Measurements from ENCODE around the gene LIMA1. TPM values are rescaled to one million over a fixed set of nuclear protein-coding genes. Genes with fewer than 3 reads are reported as not detected.

The LIMA1 gene
- total and polyA plus RNA-seq, 5 donors from 2014 or later = 14.3 to 19.3 (median 18.6) TPM

DNA sequence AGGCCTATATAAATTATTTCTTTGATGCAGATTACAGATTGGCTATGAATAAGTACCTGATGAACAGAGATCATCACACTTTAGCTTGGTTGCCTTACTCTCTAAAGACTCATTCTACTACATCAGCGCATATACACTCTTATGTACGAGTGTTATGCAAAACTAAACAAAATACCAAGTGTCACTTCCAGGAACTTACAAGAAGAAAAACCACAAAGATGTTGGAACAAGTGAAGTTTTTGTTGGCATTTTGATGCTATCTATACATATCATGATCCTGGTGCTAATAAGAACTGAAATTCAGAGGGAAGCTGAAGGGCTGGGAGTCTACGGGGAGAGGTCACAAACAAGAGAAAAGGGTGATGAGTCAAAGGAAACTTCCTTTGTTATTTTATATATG is 68.3 kb downstream of the LIMA1 start:
- no peak overlapping the region for H3K27ac ChIP-seq (ENCODE audit: insufficient read depth, low read length, poor library complexity, severe bottlenecking)

DNA sequence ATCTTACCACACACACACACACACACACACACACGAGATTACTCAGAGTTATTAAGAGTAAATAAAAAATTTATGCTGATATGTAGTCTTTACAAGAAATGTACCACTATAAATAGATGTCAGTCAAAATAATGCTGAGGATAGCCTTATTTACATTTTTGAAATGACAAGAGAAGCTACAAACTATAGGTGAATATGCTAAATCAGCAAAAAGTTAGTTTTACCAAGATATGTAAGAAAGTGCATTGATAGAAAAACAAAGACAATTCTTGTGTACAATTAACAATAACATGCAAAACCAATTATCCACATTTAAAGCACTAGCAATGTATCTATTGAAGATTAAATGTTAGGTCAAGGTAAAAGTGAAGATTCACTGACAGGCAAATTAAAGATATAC is 69.3 kb downstream of the LIMA1 start:
- peaks cover 46% of the 10 kb centered on the region for H3K4me1 ChIP-seq (ENCODE audit: control insufficient read depth, insufficient read depth, low read length, poor library complexity, severe bottlenecking)
- no peaks in the 10 kb centered on the region for H3K36me3 ChIP-seq (ENCODE audit: control insufficient read depth, insufficient read depth, low read length)
- DNase-seq = no peak
- H3K9me3 ChIP-seq (ENCODE audit: control insufficient read depth in 2 of 2, low read length in 2 of 2) = no peaks in the 10 kb centered on the region
- H3K9me3 Mint-ChIP-seq = no peaks in the 10 kb centered on the region
- peaks cover 10% of the 10 kb centered on the region for H3K36me3 Mint-ChIP-seq
- peak overlapping the region in 3 of 4 donors; percentile 36 to 61 (median 36) for H3K4me3 Mint-ChIP-seq
- H3K27me3 ChIP-seq (ENCODE audit: control insufficient read depth, insufficient read depth, low read length) = no peaks in the 10 kb centered on the region
- peak overlapping the region; percentile 28 to 89 (median 84) for H3K27ac Mint-ChIP-seq
- H3K4me3 ChIP-seq (ENCODE audit: low read depth, low read length) = peak overlapping the region; percentile 45
- ATAC-seq (ENCODE audit: low read depth in 2 of 2) = no peak
- H3K4me1 Mint-ChIP-seq = peaks cover 22 to 73% (median 52%) of the 10 kb centered on the region in 4 donors
- H3K27ac ChIP-seq (ENCODE audit: insufficient read depth, low read length, poor library complexity, severe bottlenecking) = peak overlapping the region; percentile 71
- H3K27me3 Mint-ChIP-seq = no peaks in the 10 kb centered on the region

More for the DNA sequence above, 68.3 kb downstream of the LIMA1 start:
- Mint-ChIP-seq H3K4me3 (peak overlapping the region; percentile 5 to 59 (median 20)), H3K9me3 (no peaks in the 10 kb centered on the region), H3K4me1 (peaks cover 22 to 82% (median 59%) of the 10 kb centered on the region in 4 donors), H3K27me3 (no peaks in the 10 kb centered on the region), H3K36me3 (peaks cover 10% of the 10 kb centered on the region), H3K27ac (peak overlapping the region; percentile 35 to 89 (median 84))
- peaks cover 49% of the 10 kb centered on the region for H3K4me1 ChIP-seq (ENCODE audit: control insufficient read depth, insufficient read depth, low read length, poor library complexity, severe bottlenecking)
- H3K27me3 ChIP-seq (ENCODE audit: control insufficient read depth, insufficient read depth, low read length) = no peaks in the 10 kb centered on the region
- DNase-seq = no peak
- no peaks in the 10 kb centered on the region for H3K36me3 ChIP-seq (ENCODE audit: control insufficient read depth, insufficient read depth, low read length)
- no peaks in the 10 kb centered on the region for H3K9me3 ChIP-seq (ENCODE audit: control insufficient read depth in 2 of 2, low read length in 2 of 2)
- no peak for ATAC-seq (ENCODE audit: low read depth in 2 of 2)
- H3K4me3 ChIP-seq (ENCODE audit: low read depth, low read length) = peak overlapping the region; percentile 51

DNA sequence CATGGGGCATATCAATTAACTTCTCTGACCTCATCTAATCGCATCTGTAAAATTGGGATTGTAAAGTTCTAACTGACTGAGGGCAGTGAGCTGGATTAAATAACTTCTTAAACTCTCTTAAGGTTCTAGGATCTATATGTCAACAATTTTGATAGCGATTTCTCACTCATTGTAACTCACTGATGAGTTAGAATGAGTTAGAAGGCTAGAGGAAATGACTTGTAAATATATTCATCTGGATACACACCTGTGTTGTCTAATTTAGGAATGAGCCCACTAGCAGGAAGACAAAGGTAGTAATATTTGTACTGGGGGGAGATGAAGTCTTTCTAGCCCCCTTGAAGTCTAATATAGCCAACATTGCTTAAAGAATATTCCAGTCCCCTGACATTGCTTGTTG is 69.9 kb downstream of the LIMA1 start:
- H3K36me3 Mint-ChIP-seq = peaks cover 10% of the 10 kb centered on the region
- Histone ChIP-seq H3K4me1 (ENCODE audit: control insufficient read depth, insufficient read depth, low read length, poor library complexity, severe bottlenecking) (peaks cover 46% of the 10 kb centered on the region), H3K4me3 (ENCODE audit: low read depth, low read length) (peak overlapping the region; percentile 45), H3K27me3 (ENCODE audit: control insufficient read depth, insufficient read depth, low read length) (no peaks in the 10 kb centered on the region), H3K9me3 (ENCODE audit: control insufficient read depth in 2 of 2, low read length in 2 of 2) (no peaks in the 10 kb centered on the region), H3K36me3 (ENCODE audit: control insufficient read depth, insufficient read depth, low read length) (no peaks in the 10 kb centered on the region), H3K27ac (ENCODE audit: insufficient read depth, low read length, poor library complexity, severe bottlenecking) (peak overlapping the region; percentile 71)
- H3K4me1 Mint-ChIP-seq = peaks cover 22 to 69% (median 49%) of the 10 kb centered on the region in 4 donors
- DNase-seq (no peak), ATAC-seq (ENCODE audit: low read depth in 2 of 2) (no peak)
- H3K4me3 Mint-ChIP-seq = peak overlapping the region; percentile 36 to 61 (median 44)
- H3K27ac Mint-ChIP-seq = peak overlapping the region; percentile 28 to 89 (median 84)
- H3K27me3 Mint-ChIP-seq = no peaks in the 10 kb centered on the region
- H3K9me3 Mint-ChIP-seq = no peaks in the 10 kb centered on the region

DNA sequence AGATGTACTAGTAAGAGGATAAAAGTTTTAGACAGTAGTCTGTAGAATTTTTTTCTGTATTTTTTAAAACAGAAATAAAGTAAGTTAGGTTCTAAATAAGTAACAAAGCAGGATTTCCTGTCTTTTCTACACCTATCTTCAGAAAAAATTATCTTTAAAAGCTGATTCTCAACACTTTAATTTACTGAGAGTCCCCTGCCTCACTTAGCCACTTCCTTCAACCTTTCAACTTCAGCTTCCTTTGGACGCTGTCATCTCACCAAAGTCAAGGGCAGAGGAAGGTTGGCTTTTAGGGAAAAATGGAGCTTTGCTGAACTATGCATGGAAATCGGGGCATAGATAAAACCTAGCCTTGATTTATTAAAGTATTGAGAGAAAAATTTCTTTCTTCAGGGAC is 71.3 kb downstream of the LIMA1 start:
- H3K9me3 ChIP-seq (ENCODE audit: control insufficient read depth in 2 of 2, low read length in 2 of 2) = no peaks in the 10 kb centered on the region
- Mint-ChIP-seq H3K9me3 (no peaks in the 10 kb centered on the region), H3K36me3 (peaks cover 5% of the 10 kb centered on the region), H3K27ac (peak overlapping the region; percentile 82 to 98 (median 95)), H3K4me1 (peaks cover 22 to 61% (median 43%) of the 10 kb centered on the region in 4 donors), H3K4me3 (peak overlapping the region; percentile 51 to 79 (median 70)), H3K27me3 (no peaks in the 10 kb centered on the region)
- no peaks in the 10 kb centered on the region for H3K27me3 ChIP-seq (ENCODE audit: control insufficient read depth, insufficient read depth, low read length)
- ATAC-seq (ENCODE audit: low read depth in 2 of 2) (peak; percentile 51 to 61), DNase-seq (peak in 1 of 3 donors; percentile 56)
- peak overlapping the region; percentile 71 for H3K27ac ChIP-seq (ENCODE audit: insufficient read depth, low read length, poor library complexity, severe bottlenecking)
- peak overlapping the region; percentile 73 for H3K4me3 ChIP-seq (ENCODE audit: low read depth, low read length)
- peaks cover 39% of the 10 kb centered on the region for H3K4me1 ChIP-seq (ENCODE audit: control insufficient read depth, insufficient read depth, low read length, poor library complexity, severe bottlenecking)
- no peaks in the 10 kb centered on the region for H3K36me3 ChIP-seq (ENCODE audit: control insufficient read depth, insufficient read depth, low read length)

DNA sequence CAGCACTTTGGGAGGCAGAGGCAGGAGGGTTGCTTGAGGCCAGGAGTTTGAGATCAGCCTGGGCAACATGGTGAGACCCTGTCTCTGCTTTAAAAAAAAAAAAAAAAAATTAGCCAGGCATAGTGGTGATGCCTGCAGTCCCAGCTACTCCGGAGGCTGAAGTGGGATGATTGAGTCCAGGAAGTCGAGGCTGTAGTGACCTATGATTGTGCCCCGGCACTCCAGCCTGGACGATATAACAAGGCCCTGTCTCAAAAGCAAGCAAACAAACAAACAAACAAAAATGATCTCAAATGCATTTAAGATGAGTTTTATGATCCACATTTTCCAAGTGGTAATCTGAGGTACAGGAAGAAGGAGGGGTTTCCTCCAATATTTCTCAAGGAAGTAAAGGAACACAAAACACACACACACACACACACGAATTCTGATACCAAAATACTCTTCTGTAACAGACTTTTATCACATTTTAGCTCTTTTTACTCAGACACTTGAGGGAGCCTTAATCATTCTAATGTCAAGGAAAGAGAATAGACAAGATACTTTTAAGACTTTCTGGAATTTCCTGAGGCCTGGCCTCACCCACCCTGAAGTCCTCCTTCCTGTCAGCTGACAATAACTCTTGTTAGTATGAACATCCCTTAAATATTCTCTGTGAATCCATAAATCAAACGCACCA is 71.8 kb downstream of the LIMA1 start:
- Mint-ChIP-seq H3K27me3 (no peaks in the 10 kb centered on the region), H3K4me1 (peaks cover 22 to 60% (median 40%) of the 10 kb centered on the region in 4 donors), H3K27ac (peak overlapping the region; percentile 82 to 98 (median 95)), H3K4me3 (peak overlapping the region; percentile 51 to 79 (median 70)), H3K36me3 (peaks cover 4% of the 10 kb centered on the region), H3K9me3 (no peaks in the 10 kb centered on the region)
- H3K9me3 ChIP-seq (ENCODE audit: control insufficient read depth in 2 of 2, low read length in 2 of 2) = no peaks in the 10 kb centered on the region
- DNase-seq = no peak
- H3K27ac ChIP-seq (ENCODE audit: insufficient read depth, low read length, poor library complexity, severe bottlenecking) = peak overlapping the region; percentile 71
- no peaks in the 10 kb centered on the region for H3K36me3 ChIP-seq (ENCODE audit: control insufficient read depth, insufficient read depth, low read length)
- peaks cover 39% of the 10 kb centered on the region for H3K4me1 ChIP-seq (ENCODE audit: control insufficient read depth, insufficient read depth, low read length, poor library complexity, severe bottlenecking)
- peak overlapping the region; percentile 73 for H3K4me3 ChIP-seq (ENCODE audit: low read depth, low read length)
- no peak for ATAC-seq (ENCODE audit: low read depth in 2 of 2)
- no peaks in the 10 kb centered on the region for H3K27me3 ChIP-seq (ENCODE audit: control insufficient read depth, insufficient read depth, low read length)

DNA sequence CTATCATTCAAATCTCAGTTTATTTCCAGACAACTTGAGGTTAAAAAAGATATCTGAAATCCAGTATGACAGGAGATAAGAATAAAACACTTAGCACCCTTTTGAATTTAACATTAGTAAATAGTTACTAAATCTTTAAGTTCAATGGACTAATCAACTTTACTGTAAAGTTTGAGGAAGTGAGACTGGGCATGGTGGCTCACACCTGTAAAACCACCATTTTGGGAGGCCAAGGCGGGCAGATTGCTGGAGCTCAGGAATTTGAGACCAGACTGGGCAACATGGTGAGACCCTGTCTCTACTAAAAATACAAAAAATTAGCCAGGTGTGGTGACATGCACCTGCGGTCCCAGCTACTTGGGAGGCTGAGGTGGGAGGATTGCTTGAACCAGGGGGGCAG is 75.9 kb downstream of the LIMA1 start:
- H3K9me3 Mint-ChIP-seq = no peaks in the 10 kb centered on the region

DNA sequence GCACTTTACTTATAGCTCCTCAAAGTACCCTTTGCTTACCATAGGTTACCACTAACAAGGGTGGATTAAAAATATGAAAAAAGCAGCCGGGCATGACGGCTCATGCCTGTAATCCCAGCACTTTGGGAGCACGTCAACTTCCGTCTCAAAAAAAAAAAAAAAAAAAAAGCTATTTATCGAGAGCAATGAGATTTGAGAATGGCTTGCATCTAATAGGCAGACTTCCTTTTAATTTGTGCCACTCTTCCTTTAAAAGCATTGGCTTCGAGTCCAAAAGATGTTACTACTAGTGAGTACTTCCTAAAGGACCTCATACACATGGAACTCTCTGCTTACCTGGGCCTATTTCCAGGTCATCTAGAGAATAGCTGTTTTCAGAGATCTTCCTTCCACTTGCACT is 77.7 kb downstream of the LIMA1 start:
- Mint-ChIP-seq H3K27me3 (no peaks in the 10 kb centered on the region), H3K36me3 (peaks cover 43% of the 10 kb centered on the region), H3K9me3 (no peaks in the 10 kb centered on the region), H3K4me1 (peaks cover 4 to 13% (median 10%) of the 10 kb centered on the region in 4 donors), H3K4me3 (no peak overlapping the region), H3K27ac (no peak overlapping the region)
- H3K36me3 ChIP-seq (ENCODE audit: control insufficient read depth, insufficient read depth, low read length) = peaks cover 49% of the 10 kb centered on the region
- DNase-seq (no peak), ATAC-seq (ENCODE audit: low read depth in 2 of 2) (no peak)
- no peaks in the 10 kb centered on the region for H3K27me3 ChIP-seq (ENCODE audit: control insufficient read depth, insufficient read depth, low read length)
- H3K27ac ChIP-seq (ENCODE audit: insufficient read depth, low read length, poor library complexity, severe bottlenecking) = no peak overlapping the region
- H3K9me3 ChIP-seq (ENCODE audit: control insufficient read depth in 2 of 2, low read length in 2 of 2) = no peaks in the 10 kb centered on the region
- peaks cover 4% of the 10 kb centered on the region for H3K4me1 ChIP-seq (ENCODE audit: control insufficient read depth, insufficient read depth, low read length, poor library complexity, severe bottlenecking)
- no peak overlapping the region for H3K4me3 ChIP-seq (ENCODE audit: low read depth, low read length)

More for the DNA sequence above, 75.9 kb downstream of the LIMA1 start:
- ATAC-seq (ENCODE audit: low read depth in 2 of 2) = no peak
- Mint-ChIP-seq H3K27me3 (no peaks in the 10 kb centered on the region), H3K4me1 (peaks cover 13 to 29% (median 16%) of the 10 kb centered on the region in 4 donors), H3K4me3 (no peak overlapping the region), H3K27ac (peak overlapping the region in 1 of 3 donors; percentile 44), H3K36me3 (peaks cover 32% of the 10 kb centered on the region)
- no peak overlapping the region for H3K27ac ChIP-seq (ENCODE audit: insufficient read depth, low read length, poor library complexity, severe bottlenecking)
- no peak for DNase-seq
- H3K9me3 ChIP-seq (ENCODE audit: control insufficient read depth in 2 of 2, low read length in 2 of 2) = no peaks in the 10 kb centered on the region
- H3K4me3 ChIP-seq (ENCODE audit: low read depth, low read length) = no peak overlapping the region
- peaks cover 36% of the 10 kb centered on the region for H3K36me3 ChIP-seq (ENCODE audit: control insufficient read depth, insufficient read depth, low read length)
- H3K4me1 ChIP-seq (ENCODE audit: control insufficient read depth, insufficient read depth, low read length, poor library complexity, severe bottlenecking) = peaks cover 20% of the 10 kb centered on the region
- no peaks in the 10 kb centered on the region for H3K27me3 ChIP-seq (ENCODE audit: control insufficient read depth, insufficient read depth, low read length)

DNA sequence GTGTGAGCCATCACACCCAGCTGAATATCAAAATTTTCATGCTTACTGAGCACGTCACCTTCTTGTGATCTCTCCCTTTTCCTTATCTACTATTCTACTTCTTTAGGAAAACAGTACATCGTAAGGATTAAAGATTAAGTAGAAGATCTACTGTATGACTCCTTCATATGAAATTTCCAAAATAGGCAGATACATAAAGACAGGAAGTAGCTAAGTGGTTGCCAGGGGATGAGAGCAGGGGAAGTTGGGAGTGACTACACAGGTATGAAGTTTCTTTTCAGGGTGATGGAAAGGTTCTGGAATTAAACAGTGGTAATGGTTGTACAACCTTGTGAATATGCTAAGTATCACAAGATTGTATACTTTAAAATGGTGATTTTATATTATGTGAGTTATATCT is 79.6 kb downstream of the LIMA1 start:
- Histone ChIP-seq H3K36me3 (ENCODE audit: control insufficient read depth, insufficient read depth, low read length) (peaks cover 66% of the 10 kb centered on the region), H3K27ac (ENCODE audit: insufficient read depth, low read length, poor library complexity, severe bottlenecking) (no peak overlapping the region), H3K9me3 (ENCODE audit: control insufficient read depth in 2 of 2, low read length in 2 of 2) (no peaks in the 10 kb centered on the region), H3K4me3 (ENCODE audit: low read depth, low read length) (no peak overlapping the region), H3K4me1 (ENCODE audit: control insufficient read depth, insufficient read depth, low read length, poor library complexity, severe bottlenecking) (no peaks in the 10 kb centered on the region), H3K27me3 (ENCODE audit: control insufficient read depth, insufficient read depth, low read length) (no peaks in the 10 kb centered on the region)
- no peak for DNase-seq
- H3K4me1 Mint-ChIP-seq = peaks cover 0 to 13% (median 9%) of the 10 kb centered on the region in 4 donors
- no peak overlapping the region for H3K4me3 Mint-ChIP-seq
- H3K27me3 Mint-ChIP-seq = no peaks in the 10 kb centered on the region
- H3K27ac Mint-ChIP-seq = peak overlapping the region in 1 of 3 donors; percentile 40
- no peaks in the 10 kb centered on the region for H3K9me3 Mint-ChIP-seq
- peaks cover 52% of the 10 kb centered on the region for H3K36me3 Mint-ChIP-seq
- no peak for ATAC-seq (ENCODE audit: low read depth in 2 of 2)

All from CD4-positive, CD25-positive, alpha-beta regulatory T cell (primary cell).